HepG2 (cell line): ENCODE results near the gene WTAP. TPM values are rescaled to one million over a fixed set of nuclear protein-coding genes. Genes with fewer than 3 reads are reported as not detected.

Source experiments
- HOMEZ ChIP-seq: IDR thresholded peaks from 2 replicates; pipeline ENCODE4 v1.6.1; 2016; ENCODE audit warnings: low read depth
- NFAT5 ChIP-seq: sonication (generic); formaldehyde crosslinking; IDR thresholded peaks from 2 replicates; pipeline ENCODE4 v1.4.0; 2020; ENCODE audit warnings: missing genetic modification reagents
- NFIC ChIP-seq: IDR thresholded peaks from 2 replicates; pipeline ENCODE4 v1.6.1; 2012; ENCODE audit warnings: mild to moderate bottlenecking, low read length, inconsistent platforms
- PRDM4 ChIP-seq: sonication (generic); formaldehyde crosslinking; IDR thresholded peaks from 2 replicates; pipeline ENCODE4 v1.9.0; 2021; ENCODE audit warnings: missing genetic modification reagents, borderline replicate concordance
- STAT6 ChIP-seq: sonication (generic); formaldehyde crosslinking; IDR thresholded peaks from 2 replicates; pipeline ENCODE4 v1.4.0; 2020; ENCODE audit warnings: missing genetic modification reagents, mild to moderate bottlenecking, borderline replicate concordance
- TCF7 ChIP-seq: sonication (generic); IDR thresholded peaks from 2 replicates; pipeline ENCODE4 v1.6.1; 2016; ENCODE audit warnings: antibody characterized with exemption, low read depth
- THAP9 ChIP-seq: sonication (generic); formaldehyde crosslinking; IDR thresholded peaks from 2 replicates; pipeline ENCODE4; 2020; ENCODE audit warnings: missing genetic modification reagents, mild to moderate bottlenecking, borderline replicate concordance
- ZNF331 ChIP-seq: sonication (generic); formaldehyde crosslinking; IDR thresholded peaks from 2 replicates; pipeline ENCODE4 v1.4.0; 2020; ENCODE audit warnings: missing genetic modification reagents
- ZNF563 ChIP-seq: sonication (generic); formaldehyde crosslinking; IDR thresholded peaks from 2 replicates; pipeline ENCODE4 v1.8.0; 2022; ENCODE audit warnings: mild to moderate bottlenecking, moderate library complexity, missing genetic modification reagents
- ZNF644 ChIP-seq: IDR thresholded peaks from 2 replicates; pipeline ENCODE4 v1.6.1; 2016; ENCODE audit warnings: low read depth
- ZNF839 ChIP-seq: sonication (generic); formaldehyde crosslinking; IDR thresholded peaks from 2 replicates; pipeline ENCODE4 v1.4.0; 2020; ENCODE audit warnings: missing genetic modification reagents, mild to moderate bottlenecking, borderline replicate concordance
- ZNF883 ChIP-seq: sonication (generic); formaldehyde crosslinking; IDR thresholded peaks from 2 replicates; pipeline ENCODE4 v1.5.1; 2020; ENCODE audit warnings: mild to moderate bottlenecking, missing genetic modification reagents; ENCODE audit errors: not compliant biosample characterization
- polyA plus RNA-seq, 8 experiments: library from polyadenylated mRNA; depleted of rRNA in 3 of 8; stranded (reverse) in 7 of 8; unstranded in 1 of 8; fragments of >200 nt; fragmentation: Illumina TruSeq in 4 of 8; extraction: Trizol in 4 of 8; gene quantifications; 2 replicates each; pipeline versions ENCODE4 v1.2.1 to v1.2.3, GENCODE V29; 2011 to 2016; ENCODE audit warnings: low read depth in 4 of 8, missing spikeins in 1 of 8, mixed read lengths in 1 of 8; ENCODE audit not compliant: insufficient read depth in 1 of 8
- total RNA-seq, 5 experiments: library from RNA; depleted of rRNA; stranded (reverse); fragments of >200 nt; fragmentation: Illumina TruSeq; extraction: Trizol; gene quantifications; 2 replicates each; pipeline ENCODE4 v1.2.3, GENCODE V29; 2016; ENCODE audit warnings: low read depth in 1 of 5

Gene WTAP
- total and polyA plus RNA-seq, 2 of the 13 experiments (the other 11 are each of a cell fraction or from before 2014, with no cell fraction given), result 31.6 to 167 TPM

- TF ChIP-seq PRDM4 (CRISPR knock-in tag) (0 out of 2 replicates have a peak, but pooled peaks have one; percentile 82), ZNF644 (no peak; the same call in 1 of the 2 replicates), TCF7 (peak; percentile 36; the same call in 1 of the 2 replicates), ZNF839 (peak; percentile 61; the same call in 1 of the 2 replicates), THAP9 (peak; percentile 78; the same call in 1 of the 2 replicates), NFIC (no peak), ZNF331 (CRISPR knock-in tag) (peak; percentile 77), ZNF563 (CRISPR knock-in tag) (peak; percentile 19; the same call in 1 of the 2 replicates), STAT6 (CRISPR knock-in tag) (no peak), NFAT5 (CRISPR knock-in tag) (peak; percentile 77), HOMEZ (CRISPR knock-in tag) (no peak; the same call in 1 of the 2 replicates), ZNF883 (CRISPR knock-in tag) (peak; percentile 92)
Observed at GRCh38 chr6:159693128-159693893, 34.0 kb upstream of the WTAP start, which contains the start of gene SOD2 (continued).
